ENCODE measurements around the gene FAM162A. TPM values are rescaled to one million over a fixed set of nuclear protein-coding genes. Genes with fewer than 3 reads are reported as not detected.

Gene FAM162A, protein sequence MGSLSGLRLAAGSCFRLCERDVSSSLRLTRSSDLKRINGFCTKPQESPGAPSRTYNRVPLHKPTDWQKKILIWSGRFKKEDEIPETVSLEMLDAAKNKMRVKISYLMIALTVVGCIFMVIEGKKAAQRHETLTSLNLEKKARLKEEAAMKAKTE
- 10 to 100 TPM; 32.8 to 34.6 TPM for total RNA-seq
- 45.5 TPM for polyA plus RNA-seq (2013, experiment 1 of 2)
- 34.7 TPM for polyA plus RNA-seq (2013, experiment 2 of 2)
- 20.9 to 77.6 (median 33.8) reads per million in 172 experiments for total RNA-seq

DNA sequence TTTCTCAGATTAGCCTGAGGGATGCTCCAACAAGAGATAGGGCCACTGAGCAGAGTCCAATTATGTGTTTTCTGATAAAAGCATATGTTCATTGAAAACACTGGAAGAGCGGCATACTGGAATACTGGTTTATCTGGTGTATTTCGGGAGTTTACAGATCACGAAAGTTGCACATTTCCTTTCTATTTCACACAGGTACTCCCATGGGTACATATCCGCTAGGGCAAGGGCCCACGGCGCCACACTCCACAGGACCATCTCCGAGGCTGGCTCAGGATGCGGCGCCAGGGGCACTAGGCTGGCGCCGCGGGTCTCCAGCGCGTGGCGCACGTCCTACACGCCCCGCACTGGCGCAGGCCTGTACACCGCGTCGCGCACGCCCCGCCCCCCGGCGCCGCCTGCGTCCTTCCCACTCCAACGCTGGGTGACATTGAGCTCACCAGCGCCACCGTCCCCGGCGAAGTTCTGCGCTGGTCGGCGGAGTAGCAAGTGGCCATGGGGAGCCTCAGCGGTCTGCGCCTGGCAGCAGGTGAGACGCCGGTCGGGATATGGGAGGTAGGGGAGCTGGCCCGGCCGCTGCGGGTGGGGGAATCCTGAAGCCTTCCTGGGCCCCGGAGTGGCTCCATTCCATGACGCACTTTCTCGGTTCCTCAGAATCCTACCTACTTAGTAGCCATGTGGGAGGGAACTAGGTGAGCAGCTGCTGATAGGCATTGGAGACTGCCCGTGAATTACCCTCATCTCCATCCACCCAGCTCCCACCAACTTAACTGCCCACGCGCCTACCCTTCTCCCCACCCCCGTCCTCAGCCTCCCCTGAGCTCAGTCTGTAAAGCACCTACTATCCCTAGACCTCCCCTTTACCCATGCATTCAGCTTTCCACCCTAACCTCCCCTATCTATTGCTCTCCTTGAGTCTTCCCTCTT is at the start of gene FAM162A:
Gene FAM162A, plus strand, starts transcription at position 412 of the 927 bp plus-strand sequence. Its CDS starts 84 bp downstream, at position 496.
- peak within 1 kb of the TSS; percentile 61 to 71 for H3K27ac ChIP-seq (ENCODE audit: low read depth in 1 of 2, low read length in 2 of 2)
- ChIA-PET POLR2A (interaction anchor here (0.6 to 2.9 kb wide), 27 partner anchors 9 to 1201 kb away, joined by 3 to 102 read pairs (median 6); partner anchors contain the start of genes DTX3L, EAF2, HACD2 and HCLS1), CTCF (interaction anchor here (0.7 to 2.6 kb wide), 16 partner anchors 9 to 1200 kb away, joined by 3 to 30 read pairs (median 5); partner anchors contain the start of genes DTX3L, KPNA1, PARP14 and PARP9)
- Mint-ChIP-seq H3K4me1 (ENCODE audit: low read depth) (peaks cover 54% of the 10 kb centered on the region), H3K27me3 (no peaks in the 10 kb centered on the region), H3K27ac (peak within 1 kb of the TSS; percentile 87), H3K36me3 (ENCODE audit: low read depth) (peaks cover 36% of the 10 kb centered on the region), H3K4me3 (peak within 1 kb of the TSS; percentile 94), H3K9me3 (no peaks in the 10 kb centered on the region)
- peaks cover 4% of the 10 kb centered on the region for H3K36me3 ChIP-seq (ENCODE audit: insufficient read depth, low read length)
- peak; percentile 94 for ATAC-seq (ENCODE audit: poor library complexity)
- H3K4me1 ChIP-seq (ENCODE audit: insufficient read depth, low read length), result peaks cover 17% of the 10 kb centered on the region
- H3K9me3 ChIP-seq (ENCODE audit: control insufficient read depth in 1 of 2, insufficient read depth in 1 of 2, low read length in 2 of 2), result no peaks in the 10 kb centered on the region
- intact Hi-C loops (cut with DNase I, micrococcal nuclease), result loop anchor here (1.0 to 10.0 kb wide), 14 partner anchors 31 to 1203 kb away; partner anchors contain the start of genes GOLGB1 (in 2 of the 2), DTX3L (in 1 of the 2), EAF2 (in 1 of the 2) and HACD2 (in 1 of the 2)
- H3K27me3 ChIP-seq (ENCODE audit: control insufficient read depth in 1 of 2, insufficient read depth in 2 of 2, low read length in 2 of 2), result no peaks in the 10 kb centered on the region
- peak; percentile 87 to 98 (median 92) for DNase-seq
- TF ChIP-seq, protein P1, sequence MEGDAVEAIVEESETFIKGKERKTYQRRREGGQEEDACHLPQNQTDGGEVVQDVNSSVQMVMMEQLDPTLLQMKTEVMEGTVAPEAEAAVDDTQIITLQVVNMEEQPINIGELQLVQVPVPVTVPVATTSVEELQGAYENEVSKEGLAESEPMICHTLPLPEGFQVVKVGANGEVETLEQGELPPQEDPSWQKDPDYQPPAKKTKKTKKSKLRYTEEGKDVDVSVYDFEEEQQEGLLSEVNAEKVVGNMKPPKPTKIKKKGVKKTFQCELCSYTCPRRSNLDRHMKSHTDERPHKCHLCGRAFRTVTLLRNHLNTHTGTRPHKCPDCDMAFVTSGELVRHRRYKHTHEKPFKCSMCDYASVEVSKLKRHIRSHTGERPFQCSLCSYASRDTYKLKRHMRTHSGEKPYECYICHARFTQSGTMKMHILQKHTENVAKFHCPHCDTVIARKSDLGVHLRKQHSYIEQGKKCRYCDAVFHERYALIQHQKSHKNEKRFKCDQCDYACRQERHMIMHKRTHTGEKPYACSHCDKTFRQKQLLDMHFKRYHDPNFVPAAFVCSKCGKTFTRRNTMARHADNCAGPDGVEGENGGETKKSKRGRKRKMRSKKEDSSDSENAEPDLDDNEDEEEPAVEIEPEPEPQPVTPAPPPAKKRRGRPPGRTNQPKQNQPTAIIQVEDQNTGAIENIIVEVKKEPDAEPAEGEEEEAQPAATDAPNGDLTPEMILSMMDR (IDR thresholded peaks at IDR 0.05), result peak; percentile 71
- H3K4me3 ChIP-seq (ENCODE audit: low read length), result peak within 1 kb of the TSS; percentile 76

DNA sequence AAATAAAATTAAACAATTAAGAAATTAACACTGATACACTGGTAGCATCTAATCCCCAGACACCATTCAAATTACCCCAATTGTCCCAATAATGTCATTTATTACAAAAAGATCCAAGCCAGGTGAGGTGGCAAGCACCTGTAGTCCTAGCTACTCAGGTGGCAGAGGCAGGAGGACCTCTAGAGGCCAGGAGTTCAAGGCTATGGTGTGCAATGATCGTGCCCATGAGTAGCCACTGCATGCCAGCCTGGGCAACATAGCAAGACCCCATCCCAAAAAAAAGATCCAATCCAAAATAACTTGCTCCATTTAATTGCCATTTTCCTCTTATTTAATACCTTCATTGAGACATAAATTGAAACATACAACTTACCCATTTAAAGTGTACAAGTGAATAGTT is 41.2 kb upstream of the FAM162A start:
- Histone ChIP-seq H3K27me3 (ENCODE audit: control insufficient read depth in 1 of 2, insufficient read depth in 2 of 2, low read length in 2 of 2) (no peaks in the 10 kb centered on the region), H3K27ac (ENCODE audit: low read depth in 1 of 2, low read length in 2 of 2) (no peak overlapping the region), H3K9me3 (ENCODE audit: control insufficient read depth in 1 of 2, insufficient read depth in 1 of 2, low read length in 2 of 2) (peaks cover 0 to 1% of the 10 kb centered on the region in 2 experiments), H3K4me3 (ENCODE audit: low read length) (no peak overlapping the region), H3K4me1 (ENCODE audit: insufficient read depth, low read length) (no peaks in the 10 kb centered on the region), H3K36me3 (ENCODE audit: insufficient read depth, low read length) (no peaks in the 10 kb centered on the region)
- DNase-seq, result no peak
- no peaks in the 10 kb centered on the region for H3K4me1 Mint-ChIP-seq (ENCODE audit: low read depth)
- H3K27me3 Mint-ChIP-seq, result peaks cover 5% of the 10 kb centered on the region
- no peak for ATAC-seq (ENCODE audit: poor library complexity)
- no peaks in the 10 kb centered on the region for H3K36me3 Mint-ChIP-seq (ENCODE audit: low read depth)
- no peak overlapping the region for H3K4me3 Mint-ChIP-seq
- TF ChIP-seq, protein P1 (IDR thresholded peaks at IDR 0.05), result no peak
- POLR2A ChIA-PET, result no interaction called here
- intact Hi-C loops (cut with DNase I, micrococcal nuclease), result no loop called here
- no peak overlapping the region for H3K27ac Mint-ChIP-seq
- H3K9me3 Mint-ChIP-seq, result peaks cover 1% of the 10 kb centered on the region
- CTCF ChIA-PET, result no interaction called here

DNA sequence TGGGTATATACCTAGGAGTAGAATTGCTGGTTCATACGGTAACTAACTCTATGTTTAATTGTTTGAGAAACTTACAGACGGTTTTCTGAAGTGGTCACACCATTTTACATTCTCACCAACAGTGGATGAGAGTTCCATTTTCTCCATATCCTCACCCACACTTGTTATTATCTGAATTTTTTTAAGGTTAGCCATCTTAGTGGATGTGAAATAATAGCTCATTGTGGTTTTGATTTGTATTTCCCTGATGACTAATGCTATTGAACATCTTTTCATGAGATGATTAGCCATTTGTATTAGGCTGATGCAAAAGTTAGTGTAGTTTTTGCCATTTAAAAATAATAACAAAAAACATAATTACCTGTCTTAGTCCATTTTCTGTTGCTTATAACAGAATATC is 40.3 kb upstream of the FAM162A start:
- no peaks in the 10 kb centered on the region for H3K4me1 Mint-ChIP-seq (ENCODE audit: low read depth)
- peaks cover 5% of the 10 kb centered on the region for H3K27me3 Mint-ChIP-seq
- TF ChIP-seq, protein P1 (IDR thresholded peaks at IDR 0.05), result no peak
- Histone ChIP-seq H3K9me3 (ENCODE audit: control insufficient read depth in 1 of 2, insufficient read depth in 1 of 2, low read length in 2 of 2) (peaks cover 0 to 8% of the 10 kb centered on the region in 2 experiments), H3K36me3 (ENCODE audit: insufficient read depth, low read length) (no peaks in the 10 kb centered on the region), H3K4me3 (ENCODE audit: low read length) (no peak overlapping the region), H3K27ac (ENCODE audit: low read depth in 1 of 2, low read length in 2 of 2) (no peak overlapping the region), H3K4me1 (ENCODE audit: insufficient read depth, low read length) (no peaks in the 10 kb centered on the region), H3K27me3 (ENCODE audit: control insufficient read depth in 1 of 2, insufficient read depth in 2 of 2, low read length in 2 of 2) (no peaks in the 10 kb centered on the region)
- CTCF ChIA-PET, result no interaction called here
- no peak for DNase-seq
- intact Hi-C loops (cut with DNase I, micrococcal nuclease), result no loop called here
- peaks cover 4% of the 10 kb centered on the region for H3K9me3 Mint-ChIP-seq
- POLR2A ChIA-PET, result no interaction called here
- ATAC-seq (ENCODE audit: poor library complexity), result no peak
- H3K4me3 Mint-ChIP-seq, result no peak overlapping the region
- no peaks in the 10 kb centered on the region for H3K36me3 Mint-ChIP-seq (ENCODE audit: low read depth)
- H3K27ac Mint-ChIP-seq, result no peak overlapping the region
